ENCODE measurements around the gene ARL4C. TPM values are rescaled to one million over a fixed set of nuclear protein-coding genes. Genes with fewer than 3 reads are reported as not detected.
A peak's percentile ranks its signal among the peaks of the same experiment; 100 is the strongest.

ARL4C gene
- total RNA-seq, 1 donor from 2014 or later: 17.4 TPM

DNA sequence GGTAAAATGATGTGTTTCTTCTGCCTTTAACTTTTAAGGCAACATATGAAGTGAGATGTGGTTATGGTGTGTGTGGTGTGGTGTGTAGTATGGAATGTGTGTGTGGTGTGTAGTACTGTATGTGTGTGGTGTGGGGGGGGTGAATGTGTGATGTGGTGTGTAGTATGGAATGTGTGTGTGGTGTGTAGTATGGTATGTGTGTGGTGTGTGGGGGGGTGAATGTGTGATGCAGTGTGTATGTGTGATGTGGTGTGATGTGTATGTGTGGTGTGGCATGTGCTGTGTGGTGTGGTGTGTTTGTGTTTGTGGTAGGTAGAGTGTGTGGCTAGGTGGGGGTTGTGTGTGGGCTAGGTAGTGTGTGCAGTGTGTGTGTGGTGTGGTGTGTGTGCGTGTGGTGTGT lies 17.2 kb upstream of the ARL4C start:
- no peaks in the 10 kb centered on the region for H3K27me3 ChIP-seq
- no peaks in the 10 kb centered on the region for H3K36me3 ChIP-seq
- intact Hi-C loops (cut with DNase I): no loop called here

DNA sequence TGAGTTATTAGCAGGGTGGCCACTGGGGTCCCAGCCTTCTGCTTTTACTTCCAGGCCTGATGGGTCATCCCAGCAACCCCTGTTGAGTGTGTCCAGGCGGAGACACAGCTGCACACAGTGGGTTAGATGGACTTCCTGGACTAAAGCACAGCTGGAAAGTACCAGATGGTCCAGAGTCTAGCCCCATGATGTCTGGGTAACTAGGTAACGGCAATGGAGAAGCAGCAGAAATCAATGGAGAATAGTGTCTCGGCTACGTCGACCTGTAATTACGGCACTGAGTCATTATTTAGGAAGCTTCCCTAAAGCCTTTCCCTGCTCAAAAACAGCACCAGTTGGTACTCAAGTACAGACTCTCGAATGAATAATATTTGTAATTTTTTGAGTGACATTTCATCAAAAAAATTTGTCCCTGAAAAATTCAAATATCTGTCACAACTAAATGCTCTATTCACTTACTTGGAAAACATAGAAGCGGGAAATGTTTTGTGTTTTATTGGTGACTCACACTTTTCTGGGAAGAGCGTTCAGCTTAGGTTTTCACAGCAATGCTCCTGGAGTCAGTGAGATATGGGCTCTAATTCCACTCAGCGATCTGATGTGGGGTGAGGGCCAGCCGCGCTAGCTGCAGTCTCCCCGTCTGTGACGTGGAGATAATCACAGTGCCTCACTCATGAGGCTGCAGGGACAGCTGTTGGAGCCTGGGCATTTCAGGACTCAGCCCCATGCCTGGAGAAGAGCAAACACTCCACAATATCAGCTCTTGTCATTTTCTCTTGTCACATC lies 16.2 kb upstream of the ARL4C start:
- intact Hi-C loops (cut with DNase I): no loop called here
- TF ChIP-seq POLR2AphosphoS5 (IDR thresholded peaks at IDR 0.05; ENCODE audit: insufficient read depth in 1 of 2, low read depth in 1 of 2) (no peak), POLR2A (IDR thresholded peaks at IDR 0.05) (no peak)
- TF ChIP-seq, protein P1, sequence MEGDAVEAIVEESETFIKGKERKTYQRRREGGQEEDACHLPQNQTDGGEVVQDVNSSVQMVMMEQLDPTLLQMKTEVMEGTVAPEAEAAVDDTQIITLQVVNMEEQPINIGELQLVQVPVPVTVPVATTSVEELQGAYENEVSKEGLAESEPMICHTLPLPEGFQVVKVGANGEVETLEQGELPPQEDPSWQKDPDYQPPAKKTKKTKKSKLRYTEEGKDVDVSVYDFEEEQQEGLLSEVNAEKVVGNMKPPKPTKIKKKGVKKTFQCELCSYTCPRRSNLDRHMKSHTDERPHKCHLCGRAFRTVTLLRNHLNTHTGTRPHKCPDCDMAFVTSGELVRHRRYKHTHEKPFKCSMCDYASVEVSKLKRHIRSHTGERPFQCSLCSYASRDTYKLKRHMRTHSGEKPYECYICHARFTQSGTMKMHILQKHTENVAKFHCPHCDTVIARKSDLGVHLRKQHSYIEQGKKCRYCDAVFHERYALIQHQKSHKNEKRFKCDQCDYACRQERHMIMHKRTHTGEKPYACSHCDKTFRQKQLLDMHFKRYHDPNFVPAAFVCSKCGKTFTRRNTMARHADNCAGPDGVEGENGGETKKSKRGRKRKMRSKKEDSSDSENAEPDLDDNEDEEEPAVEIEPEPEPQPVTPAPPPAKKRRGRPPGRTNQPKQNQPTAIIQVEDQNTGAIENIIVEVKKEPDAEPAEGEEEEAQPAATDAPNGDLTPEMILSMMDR (IDR thresholded peaks at IDR 0.05): no peak
- H3K4me3 ChIP-seq: no peak overlapping the region

More for the DNA sequence above, 17.2 kb upstream of the ARL4C start:
- no peaks in the 10 kb centered on the region for H3K9me3 ChIP-seq
- DNase-seq (ENCODE audit: extremely low spot score in 2 of 2): peak in 1 of 2 donors; percentile 20
- H3K27ac ChIP-seq: no peak overlapping the region
- H3K4me3 ChIP-seq: no peak overlapping the region
- TF ChIP-seq POLR2A (IDR thresholded peaks at IDR 0.05) (no peak), POLR2AphosphoS5 (IDR thresholded peaks at IDR 0.05; ENCODE audit: insufficient read depth in 1 of 2, low read depth in 1 of 2) (no peak)
- TF ChIP-seq, protein P1 (IDR thresholded peaks at IDR 0.05): no peak
- no peaks in the 10 kb centered on the region for H3K4me1 ChIP-seq

DNA sequence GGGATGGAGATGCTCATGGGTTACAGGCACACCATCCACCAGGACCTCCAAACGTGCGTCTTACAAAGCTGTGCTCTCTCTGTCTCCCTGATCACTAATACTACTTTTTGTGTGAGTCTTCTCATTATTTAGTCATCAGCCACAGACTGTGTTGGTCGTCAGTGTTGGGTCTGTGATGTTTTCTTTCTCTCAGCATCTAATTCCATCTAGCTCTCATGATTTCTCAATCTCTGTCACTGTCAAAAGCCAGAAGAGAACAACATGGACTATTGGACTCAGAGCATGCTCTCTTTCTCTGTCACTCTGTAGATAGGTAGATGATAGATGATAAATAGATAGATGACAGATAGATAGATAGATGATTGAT lies 6.0 kb upstream of the ARL4C start:
- TF ChIP-seq POLR2AphosphoS5 (IDR thresholded peaks at IDR 0.05; ENCODE audit: insufficient read depth in 1 of 2, low read depth in 1 of 2): no peak
- TF ChIP-seq POLR2A (IDR thresholded peaks at IDR 0.05): no peak
- TF ChIP-seq, protein P1 (IDR thresholded peaks at IDR 0.05): no peak
- Histone ChIP-seq H3K9me3 (no peaks in the 10 kb centered on the region), H3K36me3 (no peaks in the 10 kb centered on the region), H3K4me3 (no peak overlapping the region), H3K4me1 (no peaks in the 10 kb centered on the region), H3K27me3 (no peaks in the 10 kb centered on the region), H3K27ac (no peak overlapping the region)
- intact Hi-C loops (cut with DNase I): no loop called here
- no peak for DNase-seq (ENCODE audit: extremely low spot score in 2 of 2)

More for the DNA sequence above, 16.2 kb upstream of the ARL4C start:
- Histone ChIP-seq H3K27me3 (no peaks in the 10 kb centered on the region), H3K36me3 (no peaks in the 10 kb centered on the region), H3K4me1 (no peaks in the 10 kb centered on the region), H3K27ac (no peak overlapping the region), H3K9me3 (no peaks in the 10 kb centered on the region)
- peak in 1 of 2 donors; percentile 27 for DNase-seq (ENCODE audit: extremely low spot score in 2 of 2)

DNA sequence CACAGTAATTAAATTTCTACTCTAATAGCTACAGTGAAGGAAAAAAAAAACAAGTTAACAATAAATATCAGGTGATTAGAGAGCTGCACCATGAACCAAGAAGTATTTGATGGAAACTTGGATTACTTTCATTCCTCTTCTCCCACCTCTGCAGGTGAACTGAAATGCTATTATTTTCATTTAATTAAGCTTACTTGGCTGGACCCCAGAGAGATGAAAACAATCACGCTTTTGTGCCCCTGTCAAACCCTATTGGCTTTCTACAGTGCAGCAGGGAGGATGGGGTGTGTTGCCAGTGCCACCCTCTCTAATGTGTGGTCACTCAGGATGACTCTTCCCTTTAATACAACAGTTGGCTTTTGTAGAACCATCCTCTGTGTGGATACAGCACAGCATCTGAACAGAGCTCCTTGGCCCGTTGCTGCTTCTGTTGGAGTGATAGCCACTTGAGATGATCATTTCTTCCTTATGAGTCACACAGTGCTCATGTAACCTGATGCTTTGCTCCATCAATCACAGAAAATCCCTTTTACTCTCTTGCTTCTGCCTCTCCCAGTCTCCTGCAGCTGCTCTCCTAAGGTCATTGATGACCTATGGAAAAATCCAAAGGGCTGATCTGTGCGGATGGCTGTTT lies 5.5 kb upstream of the ARL4C start:
- TF ChIP-seq, protein P1 (IDR thresholded peaks at IDR 0.05): no peak
- no peak for TF ChIP-seq POLR2A (IDR thresholded peaks at IDR 0.05)
- TF ChIP-seq POLR2AphosphoS5 (IDR thresholded peaks at IDR 0.05; ENCODE audit: insufficient read depth in 1 of 2, low read depth in 1 of 2): no peak
- Histone ChIP-seq H3K27ac (no peak overlapping the region), H3K27me3 (no peaks in the 10 kb centered on the region), H3K4me3 (no peak overlapping the region), H3K9me3 (no peaks in the 10 kb centered on the region), H3K4me1 (peaks cover 5% of the 10 kb centered on the region), H3K36me3 (no peaks in the 10 kb centered on the region)
- intact Hi-C loops (cut with DNase I): no loop called here
- DNase-seq (ENCODE audit: extremely low spot score in 2 of 2): no peak
